SU-DHL-6 (cell line): ENCODE results near the gene RAI1.

ENCODE experiments used
- H2AFZ ChIP-seq: fragments of 200-600 bp; sonication (generic); 2 replicates; pipeline ENCODE4 v1.6.1; 2014; ENCODE audit warnings: low read depth, mild to moderate bottlenecking, moderate library complexity, mixed read lengths, antibody characterized with exemption, low read length; ENCODE audit not compliant: severe bottlenecking
- H3F3A ChIP-seq: fragments of 200-600 bp; shearing (Covaris generic); 2 replicates; pipeline ENCODE4 v1.6.0; 2016; ENCODE audit warnings: antibody characterized with exemption, mild to moderate bottlenecking; ENCODE audit not compliant: insufficient read depth
- H3K27ac ChIP-seq: fragments of 200-600 bp; sonication (generic); 2 replicates; pipeline ENCODE4 v1.5.1; 2016; ENCODE audit warnings: low read depth, mild to moderate bottlenecking, low read length, moderate library complexity, mixed read lengths
- H3K27me3 ChIP-seq: fragments of 200-600 bp; sonication (generic), shearing (Covaris generic); 2 replicates; pipeline ENCODE4 v1.6.0; 2014; ENCODE audit warnings: mild to moderate bottlenecking, low read length
- H3K36me3 ChIP-seq: fragments of 200-600 bp; sonication (generic); 2 replicates; pipeline ENCODE4 v1.6.1; 2014; ENCODE audit warnings: mild to moderate bottlenecking, low read length, mixed read lengths
- H3K4me2 ChIP-seq: fragments of 300-600, 200-600 bp; shearing (Covaris generic), sonication (generic); 2 replicates; pipeline ENCODE4 v1.6.0; 2014; ENCODE audit warnings: low read length, low read depth, mild to moderate bottlenecking; ENCODE audit not compliant: poor library complexity, severe bottlenecking
- H3K4me3 ChIP-seq: fragments of 200-600 bp; sonication (generic); 2 replicates; pipeline ENCODE4 v1.5.1; 2014; ENCODE audit warnings: antibody characterized with exemption, low read length, mild to moderate bottlenecking, mixed read lengths; ENCODE audit not compliant: insufficient read depth, poor library complexity, severe bottlenecking
- H3K79me2 ChIP-seq: fragments of 200-600 bp; sonication (generic); 2 replicates; pipeline ENCODE4 v1.6.1; 2014; ENCODE audit warnings: mild to moderate bottlenecking, low read length, moderate library complexity; ENCODE audit not compliant: insufficient read depth
- H3K9ac ChIP-seq: fragments of 200-600 bp; sonication (generic); 2 replicates; pipeline ENCODE4 v1.7.0; 2014; ENCODE audit warnings: mild to moderate bottlenecking, low read length
- H3K9me2 ChIP-seq: fragments of 200-600 bp; sonication (generic); replicated peaks from 2 replicates; pipeline ENCODE4 v1.6.1; 2014; ENCODE audit warnings: low read length; ENCODE audit not compliant: insufficient read depth
- H3K9me3 ChIP-seq: fragments of 200-600 bp; sonication (generic); 2 replicates; pipeline ENCODE4 v1.6.1; 2014; ENCODE audit warnings: low read length, mixed read lengths; ENCODE audit not compliant: insufficient read depth
- H4K20me1 ChIP-seq: fragments of 200-600 bp; sonication (generic); 2 replicates; pipeline ENCODE4 v1.6.1; 2014; ENCODE audit warnings: low read depth, mild to moderate bottlenecking, antibody characterized with exemption, low read length, moderate library complexity, mixed read lengths
- CTCF ChIP-seq: fragments of 200-600 bp; sonication (generic); IDR thresholded peaks from one replicate; pipeline ENCODE4 v1.5.1; 2017; ENCODE audit warnings: antibody characterized with exemption, mild to moderate bottlenecking, low read length, moderate library complexity; ENCODE audit not compliant: insufficient read depth, poor library complexity, severe bottlenecking
- EZH2phosphoT487 ChIP-seq: fragments of 200-600 bp; sonication (generic), shearing (Covaris generic); conservative IDR thresholded peaks from 2 replicates; pipeline ENCODE4 v1.6.1; 2018; ENCODE audit warnings: mild to moderate bottlenecking, antibody characterized with exemption, low read length, moderate library complexity, mixed read lengths

Gene RAI1

GRCh38 chr17:17830269-17830567 lies 149.0 kb downstream of the RAI1 start:
- Histone ChIP-seq H4K20me1 (no peaks in the 10 kb centered on the region), H3K4me3 (no peak overlapping the region), H3K79me2 (peaks cover 44% of the 10 kb centered on the region), H3K27me3 (no peaks in the 10 kb centered on the region), H3K4me2 (no peak overlapping the region), H3K9me2 (no peaks in the 10 kb centered on the region), H3K36me3 (no peaks in the 10 kb centered on the region), H3K9me3 (no peaks in the 10 kb centered on the region), H2AFZ (no peak overlapping the region), H3F3A (peaks cover 15% of the 10 kb centered on the region), H3K27ac (no peak overlapping the region), H3K9ac (no peak overlapping the region)
- no peak for TF ChIP-seq EZH2phosphoT487
- no peak for TF ChIP-seq CTCF

GRCh38 chr17:17830740-17831207 lies 149.5 kb downstream of the RAI1 start:
- no peaks in the 10 kb centered on the region for H3K9me3 ChIP-seq
- H3F3A ChIP-seq, result peaks cover 15% of the 10 kb centered on the region
- H2AFZ ChIP-seq, result no peak overlapping the region
- H3K9me2 ChIP-seq, result no peaks in the 10 kb centered on the region
- no peaks in the 10 kb centered on the region for H3K27me3 ChIP-seq
- H3K27ac ChIP-seq, result no peak overlapping the region
- H3K79me2 ChIP-seq, result peaks cover 50% of the 10 kb centered on the region
- H4K20me1 ChIP-seq, result no peaks in the 10 kb centered on the region
- no peak overlapping the region for H3K4me2 ChIP-seq
- no peak overlapping the region for H3K4me3 ChIP-seq
- H3K36me3 ChIP-seq, result no peaks in the 10 kb centered on the region
- H3K9ac ChIP-seq, result no peak overlapping the region
- TF ChIP-seq CTCF, result no peak
- TF ChIP-seq EZH2phosphoT487, result no peak

- no peak overlapping the region for H3K27ac ChIP-seq
- H3K9me2 ChIP-seq, result no peaks in the 10 kb centered on the region
- TF ChIP-seq CTCF (no peak), EZH2phosphoT487 (no peak)
- no peak overlapping the region for H3K9ac ChIP-seq
- H3K4me3 ChIP-seq, result no peak overlapping the region
- H3K9me3 ChIP-seq, result no peaks in the 10 kb centered on the region
- H3K4me2 ChIP-seq, result no peak overlapping the region
- H3K27me3 ChIP-seq, result no peaks in the 10 kb centered on the region
- H2AFZ ChIP-seq, result no peak overlapping the region
- H3F3A ChIP-seq, result peaks cover 15% of the 10 kb centered on the region
- H4K20me1 ChIP-seq, result no peaks in the 10 kb centered on the region
- peaks cover 48% of the 10 kb centered on the region for H3K79me2 ChIP-seq
- H3K36me3 ChIP-seq, result no peaks in the 10 kb centered on the region
Observed at GRCh38 chr17:17831208-17832031, 150.2 kb downstream of the RAI1 start.
